Measurements from ENCODE around the gene ARSD.
"Not testable (repeated sequence)": the region's sequence is repeated elsewhere in the genome, so short reads cannot be mapped to it uniquely, and the experiment has no call there.

The ARSD gene

GRCh38 chrX:2967998-2968909 lies 39.1 kb upstream of the ARSD start:
- H3K23ac ChIP-seq (ENCODE audit: low read length), result no peak overlapping the region
- DNase-seq, result no peak
- no peak overlapping the region for H4K8ac ChIP-seq (ENCODE audit: low read depth, low read length)
- no peak overlapping the region for H2BK5ac ChIP-seq (ENCODE audit: low read length)
- H2BK120ac ChIP-seq (ENCODE audit: low read depth, low read length), result no peak overlapping the region
- no peaks in the 10 kb centered on the region for H3K79me2 ChIP-seq (ENCODE audit: control insufficient read depth, insufficient read depth, low read length)
- no peaks in the 10 kb centered on the region for H3K79me1 ChIP-seq (ENCODE audit: low read length)
- WGBS (ENCODE audit: extremely low coverage, insufficient coverage, low lambda C conversion rate), result no CpG with 5 or more reads among the region's 27 CpGs
- H2AK5ac ChIP-seq (ENCODE audit: low read length), result no peak overlapping the region
- no peaks in the 10 kb centered on the region for H3K4me1 ChIP-seq (ENCODE audit: control insufficient read depth, low read depth, low read length)
- H3K9ac ChIP-seq (ENCODE audit: low read length), result no peak overlapping the region
- H3K4me2 ChIP-seq (ENCODE audit: low read length), result no peak overlapping the region
- H3K56ac ChIP-seq (ENCODE audit: low read length), result no peak overlapping the region
- H2BK15ac ChIP-seq (replicated peaks; ENCODE audit: low read depth), result no peak overlapping the region
- no peaks in the 10 kb centered on the region for H3K27me3 ChIP-seq (ENCODE audit: insufficient read depth, low read length, poor library complexity)
- H3K18ac ChIP-seq (ENCODE audit: low read length), result no peak overlapping the region
- no peaks in the 10 kb centered on the region for H3K36me3 ChIP-seq (ENCODE audit: control insufficient read depth, insufficient read depth, low read length)
- no peak overlapping the region for H3K4me3 ChIP-seq (ENCODE audit: low read length)
- H4K5ac ChIP-seq (ENCODE audit: low read length), result no peak overlapping the region
- no peak overlapping the region for H3K27ac ChIP-seq (ENCODE audit: low read depth, low read length)
- no peak overlapping the region for H3K4ac ChIP-seq (ENCODE audit: low read depth, low read length)

- H3K4ac ChIP-seq (ENCODE audit: low read depth, low read length), result no peak overlapping the region
- H3K36me3 ChIP-seq (ENCODE audit: control insufficient read depth, insufficient read depth, low read length), result no peaks in the 10 kb centered on the region
- no peak overlapping the region for H3K56ac ChIP-seq (ENCODE audit: low read length)
- H3K79me2 ChIP-seq (ENCODE audit: control insufficient read depth, insufficient read depth, low read length), result no peaks in the 10 kb centered on the region
- H2AK5ac ChIP-seq (ENCODE audit: low read length), result no peak overlapping the region
- H3K23ac ChIP-seq (ENCODE audit: low read length), result no peak overlapping the region
- H3K4me2 ChIP-seq (ENCODE audit: low read length), result no peak overlapping the region
- WGBS (ENCODE audit: extremely low coverage, insufficient coverage, low lambda C conversion rate), result no CpG with 5 or more reads among the region's 14 CpGs
- H3K79me1 ChIP-seq (ENCODE audit: low read length), result no peaks in the 10 kb centered on the region
- H3K4me3 ChIP-seq (ENCODE audit: low read length), result no peak overlapping the region
- H3K27ac ChIP-seq (ENCODE audit: low read depth, low read length), result no peak overlapping the region
- no peak overlapping the region for H2BK120ac ChIP-seq (ENCODE audit: low read depth, low read length)
- H2BK5ac ChIP-seq (ENCODE audit: low read length), result no peak overlapping the region
- H3K9ac ChIP-seq (ENCODE audit: low read length), result no peak overlapping the region
- H2BK15ac ChIP-seq (replicated peaks; ENCODE audit: low read depth), result no peak overlapping the region
- H3K27me3 ChIP-seq (ENCODE audit: insufficient read depth, low read length, poor library complexity), result no peaks in the 10 kb centered on the region
- H4K5ac ChIP-seq (ENCODE audit: low read length), result no peak overlapping the region
- H3K18ac ChIP-seq (ENCODE audit: low read length), result no peak overlapping the region
- no peak overlapping the region for H4K8ac ChIP-seq (ENCODE audit: low read depth, low read length)
- no peak for DNase-seq
- H3K4me1 ChIP-seq (ENCODE audit: control insufficient read depth, low read depth, low read length), result no peaks in the 10 kb centered on the region
Measured at GRCh38 chrX:2967584-2967983, 38.4 kb upstream of the ARSD start.

- no peak overlapping the region for H3K56ac ChIP-seq (ENCODE audit: low read length)
- H3K4me2 ChIP-seq (ENCODE audit: low read length), result no peak overlapping the region
- no peak overlapping the region for H3K23ac ChIP-seq (ENCODE audit: low read length)
- H2BK5ac ChIP-seq (ENCODE audit: low read length), result no peak overlapping the region
- WGBS (ENCODE audit: extremely low coverage, insufficient coverage, low lambda C conversion rate), result no CpG with 5 or more reads among the region's 3 CpGs
- H3K4ac ChIP-seq (ENCODE audit: low read depth, low read length), result no peak overlapping the region
- H3K36me3 ChIP-seq (ENCODE audit: control insufficient read depth, insufficient read depth, low read length), result no peaks in the 10 kb centered on the region
- H4K5ac ChIP-seq (ENCODE audit: low read length), result no peak overlapping the region
- no peak overlapping the region for H3K27ac ChIP-seq (ENCODE audit: low read depth, low read length)
- H3K18ac ChIP-seq (ENCODE audit: low read length), result no peak overlapping the region
- H3K4me1 ChIP-seq (ENCODE audit: control insufficient read depth, low read depth, low read length), result no peaks in the 10 kb centered on the region
- H3K9ac ChIP-seq (ENCODE audit: low read length), result no peak overlapping the region
- no peaks in the 10 kb centered on the region for H3K79me1 ChIP-seq (ENCODE audit: low read length)
- H2AK5ac ChIP-seq (ENCODE audit: low read length), result no peak overlapping the region
- no peak for DNase-seq
- no peak overlapping the region for H3K4me3 ChIP-seq (ENCODE audit: low read length)
- H4K8ac ChIP-seq (ENCODE audit: low read depth, low read length), result no peak overlapping the region
- H2BK15ac ChIP-seq (replicated peaks; ENCODE audit: low read depth), result no peak overlapping the region
- no peaks in the 10 kb centered on the region for H3K27me3 ChIP-seq (ENCODE audit: insufficient read depth, low read length, poor library complexity)
- no peaks in the 10 kb centered on the region for H3K79me2 ChIP-seq (ENCODE audit: control insufficient read depth, insufficient read depth, low read length)
- H2BK120ac ChIP-seq (ENCODE audit: low read depth, low read length), result no peak overlapping the region
Measured at GRCh38 chrX:2967012-2967411, 37.9 kb upstream of the ARSD start.

- Histone ChIP-seq H4K8ac (ENCODE audit: low read depth, low read length) (no peak overlapping the region), H3K56ac (ENCODE audit: low read length) (no peak overlapping the region), H2AK5ac (ENCODE audit: low read length) (no peak overlapping the region), H2BK120ac (ENCODE audit: low read depth, low read length) (no peak overlapping the region), H2BK15ac (replicated peaks; ENCODE audit: low read depth) (no peak overlapping the region), H3K4ac (ENCODE audit: low read depth, low read length) (no peak overlapping the region), H3K4me1 (ENCODE audit: control insufficient read depth, low read depth, low read length) (no peaks in the 10 kb centered on the region), H3K79me2 (ENCODE audit: control insufficient read depth, insufficient read depth, low read length) (no peaks in the 10 kb centered on the region), H3K79me1 (ENCODE audit: low read length) (no peaks in the 10 kb centered on the region), H3K36me3 (ENCODE audit: control insufficient read depth, insufficient read depth, low read length) (no peaks in the 10 kb centered on the region), H3K27ac (ENCODE audit: low read depth, low read length) (no peak overlapping the region), H2BK5ac (ENCODE audit: low read length) (no peak overlapping the region), H3K4me2 (ENCODE audit: low read length) (no peak overlapping the region), H3K4me3 (ENCODE audit: low read length) (no peak overlapping the region), H3K23ac (ENCODE audit: low read length) (no peak overlapping the region), H3K9ac (ENCODE audit: low read length) (no peak overlapping the region), H3K18ac (ENCODE audit: low read length) (no peak overlapping the region), H3K27me3 (ENCODE audit: insufficient read depth, low read length, poor library complexity) (no peaks in the 10 kb centered on the region), H4K5ac (ENCODE audit: low read length) (no peak overlapping the region)
- no peak for DNase-seq
- no CpG with 5 or more reads among the region's 6 CpGs for WGBS (ENCODE audit: extremely low coverage, insufficient coverage, low lambda C conversion rate)
Measured at GRCh38 chrX:2965965-2966364, 36.8 kb upstream of the ARSD start.

- H3K18ac ChIP-seq (ENCODE audit: low read length), result peak overlapping the region; percentile 90
- H3K9ac ChIP-seq (ENCODE audit: low read length), result peak overlapping the region; percentile 4
- not testable (repeated sequence) for H3K4ac ChIP-seq (ENCODE audit: low read depth, low read length); H3K36me3 ChIP-seq (ENCODE audit: control insufficient read depth, insufficient read depth, low read length); H3K23ac ChIP-seq (ENCODE audit: low read length); H4K5ac ChIP-seq (ENCODE audit: low read length); H3K79me2 ChIP-seq (ENCODE audit: control insufficient read depth, insufficient read depth, low read length); H3K4me1 ChIP-seq (ENCODE audit: control insufficient read depth, low read depth, low read length); H2BK5ac ChIP-seq (ENCODE audit: low read length); H2BK120ac ChIP-seq (ENCODE audit: low read depth, low read length); H4K8ac ChIP-seq (ENCODE audit: low read depth, low read length); H3K27me3 ChIP-seq (ENCODE audit: insufficient read depth, low read length, poor library complexity); H2BK15ac ChIP-seq (replicated peaks; ENCODE audit: low read depth); H2AK5ac ChIP-seq (ENCODE audit: low read length); H3K79me1 ChIP-seq (ENCODE audit: low read length); H3K4me2 ChIP-seq (ENCODE audit: low read length); H3K4me3 ChIP-seq (ENCODE audit: low read length)
- peak; percentile 37 for DNase-seq
- WGBS (ENCODE audit: extremely low coverage, insufficient coverage, low lambda C conversion rate), result no CpG with 5 or more reads among the region's 16 CpGs
- H3K27ac ChIP-seq (ENCODE audit: low read depth, low read length), result peak overlapping the region; percentile 33
- H3K56ac ChIP-seq (ENCODE audit: low read length), result peak overlapping the region; percentile 71
Measured at GRCh38 chrX:2963992-2964794, 35.1 kb upstream of the ARSD start.

Measured in mesendoderm (in vitro differentiated cells).